Spinal cord (tissue), 10 donors: ENCODE results near the gene LURAP1L. TPM values are rescaled to one million over a fixed set of nuclear protein-coding genes. Genes with fewer than 3 reads are reported as not detected.

ENCODE experiments used
- DNase-seq, 6 donors: peaks; one replicate each; pipeline versions ENCODE4 v3.0.0 to v3.0.0-alpha.2; 2013 to 2015; ENCODE audit warnings: low spot score in 6 of 6, low read depth in 4 of 6
- H3K27ac ChIP-seq: one replicate; pipeline ENCODE4 v1.5.1; 2013; ENCODE audit warnings: low read depth, low read length, control low read depth
- H3K27me3 ChIP-seq: one replicate; pipeline ENCODE4 v1.6.1; 2013; ENCODE audit warnings: low read length; ENCODE audit not compliant: control insufficient read depth, insufficient read depth
- H3K36me3 ChIP-seq: one replicate; pipeline ENCODE4 v1.6.1; 2013; ENCODE audit warnings: low read length; ENCODE audit not compliant: control insufficient read depth, insufficient read depth
- H3K4me1 ChIP-seq: one replicate; pipeline ENCODE4 v1.6.1; 2013; ENCODE audit warnings: low read length; ENCODE audit not compliant: control insufficient read depth, insufficient read depth
- H3K4me3 ChIP-seq: one replicate; pipeline ENCODE4 v1.5.1; 2013; ENCODE audit warnings: low read depth, low read length, control low read depth
- H3K9me3 ChIP-seq: one replicate; pipeline ENCODE4 v1.6.1; 2013; ENCODE audit warnings: low read length; ENCODE audit not compliant: control insufficient read depth, insufficient read depth
- WGBS: methylation state at CpG from one replicate; pipeline ENCODE4 v1.1.5; 2013; ENCODE audit warnings: missing lambda C conversion rate; ENCODE audit not compliant: insufficient coverage; 5-methylcytosine and 5-hydroxymethylcytosine counted together
- polyA plus RNA-seq, 2 donors: library from polyadenylated mRNA; unstranded; fragments of 120-200 nt; gene quantifications; one replicate each; pipeline ENCODE4 v1.2.1, GENCODE V29; 2013; ENCODE audit not compliant: insufficient read length in 2 of 2
- total RNA-seq, 2 donors: library from RNA; depleted of rRNA in 1 of 2; stranded (reverse); fragments of 120-200 nt in 1 of 2; fragments of >200 nt in 1 of 2; gene quantifications; one replicate each; pipeline versions ENCODE4 v1.2.3 to v1.2.4, GENCODE V29; 2013 to 2014
- donor health status: healthy.

Gene LURAP1L
- total and polyA plus RNA-seq, 4 donors = 5.7 to 14.7 (median 13.8) TPM

DNA sequence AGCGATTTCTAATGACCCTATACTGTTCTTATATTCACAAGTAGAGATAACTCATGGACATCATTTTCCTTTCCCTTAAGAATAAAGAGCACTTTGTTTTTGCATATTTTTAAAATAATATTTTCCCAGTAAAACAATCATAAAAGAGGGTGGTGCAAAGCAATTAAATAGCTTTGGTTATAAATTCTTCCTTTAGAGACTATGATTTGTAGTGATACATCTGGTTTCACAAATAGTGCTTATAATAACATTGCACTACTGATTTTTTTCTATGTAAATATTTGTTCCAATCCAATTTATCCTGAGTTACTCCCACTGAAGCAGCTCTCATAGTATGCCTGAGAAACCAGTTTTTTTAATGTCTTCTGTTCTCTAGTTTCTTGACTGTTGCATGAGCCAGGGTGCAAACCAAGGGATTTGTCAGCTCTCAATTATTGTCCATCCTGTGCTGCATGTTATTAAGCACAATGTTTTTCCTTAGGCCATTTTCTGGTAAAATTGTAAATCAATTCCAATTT, 74.7 kb downstream of the LURAP1L start:
- Histone ChIP-seq H3K4me3 (no peak overlapping the region), H3K9me3 (no peaks in the 10 kb centered on the region), H3K36me3 (no peaks in the 10 kb centered on the region), H3K4me1 (no peaks in the 10 kb centered on the region), H3K27ac (no peak overlapping the region), H3K27me3 (no peaks in the 10 kb centered on the region)
- WGBS = no CpG with 5 or more reads among the region's 1 CpG
- no peak for DNase-seq

DNA sequence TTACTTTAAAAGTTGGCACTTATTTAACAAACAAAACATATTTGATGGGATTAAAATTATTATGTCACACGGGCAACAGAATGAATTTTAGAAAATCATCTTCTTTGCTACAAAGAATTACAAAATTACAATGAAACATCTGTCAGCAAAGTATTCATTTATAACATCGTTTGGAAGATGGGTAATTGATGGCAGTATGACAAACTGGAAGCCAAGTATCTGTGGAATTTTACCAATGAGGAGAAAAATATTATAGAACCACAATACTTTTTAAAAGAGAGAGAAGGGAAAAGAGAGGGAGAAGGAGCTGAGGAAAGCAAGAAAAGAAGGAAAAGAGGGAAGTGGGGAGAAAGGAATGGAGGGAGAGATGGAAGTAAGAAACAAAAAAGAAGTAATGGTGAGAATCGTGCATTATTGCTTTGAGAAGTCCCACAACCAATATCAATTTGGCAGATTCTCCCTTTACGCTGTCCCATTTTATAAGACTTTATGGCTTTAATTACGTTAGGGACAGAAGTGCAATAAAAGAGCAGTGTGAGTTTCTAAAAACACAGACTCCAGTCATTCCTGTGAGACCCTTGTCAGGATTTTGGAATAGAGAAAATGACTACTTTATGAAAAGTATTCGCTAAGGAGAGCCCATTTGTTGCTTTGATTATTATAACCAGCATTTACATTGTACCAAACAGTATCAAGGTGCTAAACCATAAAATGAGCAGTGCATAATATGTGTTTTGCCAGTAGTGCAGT, 76.7 kb downstream of the LURAP1L start:
- no peaks in the 10 kb centered on the region for H3K4me1 ChIP-seq
- no peaks in the 10 kb centered on the region for H3K36me3 ChIP-seq
- DNase-seq = peak in 3 of 6 donors; percentile 21 to 92 (median 35)
- H3K27me3 ChIP-seq = no peaks in the 10 kb centered on the region
- H3K4me3 ChIP-seq = no peak overlapping the region
- WGBS = no CpG with 5 or more reads among the region's 6 CpGs
- H3K27ac ChIP-seq = no peak overlapping the region
- H3K9me3 ChIP-seq = no peaks in the 10 kb centered on the region

DNA sequence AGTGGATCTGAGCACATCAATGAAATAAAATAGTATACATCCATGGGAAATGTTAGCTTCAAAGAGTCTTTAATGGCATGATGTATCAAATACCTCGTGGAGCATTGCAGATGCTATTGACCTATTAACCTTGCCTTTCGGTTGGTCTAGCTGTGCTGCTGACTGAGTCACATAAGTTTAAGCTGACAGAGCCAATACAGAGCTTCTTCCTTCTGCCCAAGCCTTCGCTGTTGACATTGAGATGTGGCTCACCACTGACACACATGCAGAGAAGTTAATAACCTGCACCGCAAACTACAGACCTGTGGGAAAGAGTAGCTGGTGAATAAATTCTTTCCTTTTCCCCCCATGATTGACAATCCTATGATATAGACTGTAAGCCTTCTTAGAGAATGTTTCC, 78.2 kb downstream of the LURAP1L start:
- WGBS = 56% methylated on average over 2 of the region's 4 CpGs
- Histone ChIP-seq H3K27ac (no peak overlapping the region), H3K36me3 (no peaks in the 10 kb centered on the region), H3K4me3 (no peak overlapping the region), H3K4me1 (no peaks in the 10 kb centered on the region), H3K9me3 (no peaks in the 10 kb centered on the region), H3K27me3 (no peaks in the 10 kb centered on the region)
- DNase-seq = no peak

DNA sequence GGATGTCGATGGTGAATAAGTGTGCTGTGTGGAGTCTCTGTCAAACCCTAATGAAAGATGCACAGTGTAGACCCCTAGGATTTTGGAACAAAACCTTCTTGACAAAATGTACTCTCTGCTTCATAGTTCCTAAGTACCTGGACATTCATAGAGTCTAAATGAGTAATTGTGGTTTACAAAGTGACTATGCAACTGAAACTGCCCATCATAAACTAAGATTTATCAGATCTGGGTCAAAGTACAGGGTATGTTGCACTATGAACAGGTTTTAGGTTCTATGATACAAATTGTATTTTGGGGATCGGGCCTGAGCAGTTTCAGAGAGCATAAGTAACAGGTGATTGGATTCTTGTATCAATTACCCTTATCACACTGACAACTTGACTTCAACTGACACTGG, 79.4 kb downstream of the LURAP1L start:
- H3K9me3 ChIP-seq = no peaks in the 10 kb centered on the region
- DNase-seq = no peak
- H3K27me3 ChIP-seq = no peaks in the 10 kb centered on the region
- H3K4me3 ChIP-seq = no peak overlapping the region
- no peaks in the 10 kb centered on the region for H3K4me1 ChIP-seq
- H3K27ac ChIP-seq = no peak overlapping the region
- no peaks in the 10 kb centered on the region for H3K36me3 ChIP-seq
- no CpG with 5 or more reads among the region's 2 CpGs for WGBS

DNA sequence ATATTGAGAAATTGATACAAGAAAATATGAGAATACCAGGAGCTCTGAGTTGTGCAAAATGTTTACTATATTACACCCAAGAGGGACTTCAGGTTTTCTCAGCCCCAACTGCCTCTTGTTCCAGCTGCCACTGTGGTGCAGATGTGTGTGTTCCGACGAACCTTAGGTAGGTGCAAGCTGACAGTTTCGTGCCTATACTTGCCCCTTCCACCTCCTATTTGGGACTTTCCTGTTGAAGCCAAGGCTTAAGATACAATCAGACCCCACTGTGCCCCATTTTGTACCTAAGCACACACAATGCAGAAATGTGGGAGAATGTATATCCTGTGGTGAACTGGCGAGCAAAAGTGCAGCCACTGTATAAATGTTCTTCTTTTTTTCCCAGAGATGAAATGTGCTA, 80.2 kb downstream of the LURAP1L start:
- no peaks in the 10 kb centered on the region for H3K4me1 ChIP-seq
- WGBS = 75% methylated on average over 3 of the region's 4 CpGs
- H3K36me3 ChIP-seq = no peaks in the 10 kb centered on the region
- no peaks in the 10 kb centered on the region for H3K27me3 ChIP-seq
- DNase-seq = no peak
- no peak overlapping the region for H3K27ac ChIP-seq
- no peak overlapping the region for H3K4me3 ChIP-seq
- H3K9me3 ChIP-seq = no peaks in the 10 kb centered on the region

DNA sequence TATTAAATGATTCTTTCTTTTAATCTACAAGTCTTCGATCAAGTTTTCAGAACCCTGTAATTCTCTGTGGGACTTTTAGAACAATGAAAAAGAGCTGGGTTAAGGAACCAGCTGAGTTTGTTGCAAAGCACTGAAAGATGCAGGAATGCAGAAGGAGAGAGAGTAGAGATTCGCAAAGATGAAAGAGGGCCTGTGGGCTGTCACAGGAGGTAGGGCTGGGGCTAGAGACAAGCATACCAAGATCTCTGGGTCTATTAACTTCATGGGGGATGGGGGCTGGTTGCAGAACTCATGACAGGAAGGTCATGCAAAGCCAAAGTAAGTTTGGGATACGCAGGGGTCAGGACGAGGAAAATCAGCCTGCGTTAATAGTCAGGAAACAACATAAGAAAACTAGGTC, 81.8 kb downstream of the LURAP1L start:
- H3K4me3 ChIP-seq = no peak overlapping the region
- no peak for DNase-seq
- WGBS = 47% methylated on average over 3 of the region's 5 CpGs
- H3K27me3 ChIP-seq = no peaks in the 10 kb centered on the region
- no peaks in the 10 kb centered on the region for H3K9me3 ChIP-seq
- H3K36me3 ChIP-seq = no peaks in the 10 kb centered on the region
- no peaks in the 10 kb centered on the region for H3K4me1 ChIP-seq
- no peak overlapping the region for H3K27ac ChIP-seq

DNA sequence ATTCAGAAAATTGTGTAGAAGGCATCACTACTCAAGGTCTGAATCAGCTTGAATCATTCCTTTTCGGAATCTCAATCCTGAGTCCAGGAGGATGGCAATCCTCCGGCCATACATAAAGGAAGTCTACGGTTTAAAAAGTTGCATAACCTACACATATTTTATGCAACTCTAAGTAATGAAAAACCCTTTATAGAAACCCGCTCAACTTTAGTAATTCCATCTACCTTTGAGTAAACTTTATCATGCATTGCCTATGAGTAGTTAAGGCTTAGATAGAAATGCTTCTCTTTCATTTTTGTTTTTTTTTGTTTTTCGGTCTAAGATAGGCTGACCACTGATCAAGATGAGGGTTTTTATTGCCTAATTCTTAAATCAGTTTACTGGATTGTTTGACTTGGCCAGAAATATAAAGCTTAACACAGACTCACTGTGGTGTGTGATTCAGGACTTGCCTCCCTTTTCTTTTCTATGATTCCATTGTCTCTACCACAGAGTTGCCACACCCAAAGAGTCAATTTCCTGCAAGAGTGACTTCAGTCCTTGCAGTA, 85.0 kb downstream of the LURAP1L start:
- Histone ChIP-seq H3K4me3 (no peak overlapping the region), H3K4me1 (no peaks in the 10 kb centered on the region), H3K9me3 (no peaks in the 10 kb centered on the region), H3K36me3 (no peaks in the 10 kb centered on the region), H3K27ac (no peak overlapping the region), H3K27me3 (no peaks in the 10 kb centered on the region)
- no peak for DNase-seq
- 100% methylated on average over 1 of the region's 5 CpGs for WGBS

DNA sequence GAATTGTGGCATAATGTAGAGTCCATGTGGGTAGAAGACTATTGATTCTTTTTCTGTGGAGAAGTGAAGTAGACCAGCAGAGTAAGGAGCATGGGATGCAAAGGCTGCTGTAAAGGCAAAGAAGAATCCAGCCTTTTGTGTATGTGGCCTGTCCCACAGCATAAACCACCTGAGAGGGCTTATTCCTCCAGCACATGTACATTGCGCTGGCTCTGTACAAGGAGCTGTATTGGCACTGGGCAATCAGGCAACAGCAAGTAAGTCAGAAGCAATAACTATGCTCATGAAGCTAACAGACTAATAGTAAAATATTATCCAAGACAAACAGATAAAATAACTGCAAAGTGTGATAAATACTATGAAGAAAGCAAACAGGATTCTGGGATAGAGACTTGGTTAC, 86.2 kb downstream of the LURAP1L start:
- Histone ChIP-seq H3K36me3 (no peaks in the 10 kb centered on the region), H3K4me1 (no peaks in the 10 kb centered on the region), H3K9me3 (no peaks in the 10 kb centered on the region), H3K4me3 (no peak overlapping the region), H3K27me3 (no peaks in the 10 kb centered on the region), H3K27ac (no peak overlapping the region)
- WGBS = no CpG with 5 or more reads among the region's 1 CpG
- no peak for DNase-seq

DNA sequence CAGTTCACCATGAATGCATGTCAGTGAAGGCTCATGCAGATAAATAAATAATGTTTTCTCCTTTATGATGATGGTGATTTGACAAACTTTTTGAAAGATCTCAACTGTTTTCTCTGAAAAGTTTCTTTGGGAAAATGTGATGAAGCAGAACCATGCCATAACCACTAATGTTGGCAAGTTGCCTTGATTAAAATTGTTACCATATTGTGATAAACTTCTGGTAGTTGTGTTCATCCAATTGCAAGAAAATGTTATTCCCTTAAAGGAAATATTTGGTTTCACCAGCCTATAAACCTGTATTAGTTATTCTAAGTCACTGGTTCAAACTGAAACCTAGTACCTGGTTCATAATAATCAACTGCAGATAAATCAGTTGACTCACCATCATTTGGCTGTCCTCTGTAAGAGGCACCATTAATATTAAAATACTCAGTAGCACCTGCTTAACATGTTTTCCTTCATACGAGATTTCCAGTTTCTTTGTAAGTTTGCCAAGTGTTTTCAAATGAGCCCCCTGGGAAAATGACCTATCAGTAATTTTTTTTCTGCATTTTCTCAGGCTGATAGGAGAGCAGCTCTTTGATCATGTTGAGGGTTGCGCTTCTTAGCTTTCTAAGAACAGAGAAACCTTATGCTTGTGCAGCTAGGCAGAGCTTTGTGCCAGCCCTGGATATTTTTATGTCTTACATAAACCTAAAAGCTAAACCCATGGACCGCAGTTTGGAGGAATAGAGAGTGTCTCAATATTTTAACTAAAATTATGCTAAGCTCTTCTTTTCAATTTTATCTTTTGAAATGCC, 88.0 kb downstream of the LURAP1L start:
- Histone ChIP-seq H3K27ac (no peak overlapping the region), H3K36me3 (no peaks in the 10 kb centered on the region), H3K9me3 (no peaks in the 10 kb centered on the region), H3K4me3 (no peak overlapping the region), H3K4me1 (no peaks in the 10 kb centered on the region), H3K27me3 (no peaks in the 10 kb centered on the region)
- WGBS = 40% methylated on average over 1 of the region's 3 CpGs
- peak in 1 of 6 donors; percentile 13 for DNase-seq
